Stimulated activated memory B cell treated with anti-CD40 and anti-IgM and Interleukin-4, amounts not matched to agents 10 μg/mL and 1 μg/mL and 100 μg/mL, for 72 hours (primary cell): ENCODE data around the gene HSPA12A.

ENCODE experiments used
- ATAC-seq: fragments of 150-1000 bp; cut with Tn5 transposase; 2 replicates; pipeline ENCODE4 v1.10.0; 2021
- H3K27ac Mint-ChIP-seq: one replicate; pipeline ENCODE4 v1.8.0; 2022; ENCODE audit warnings: mild to moderate bottlenecking, mixed read lengths
- H3K27me3 Mint-ChIP-seq: one replicate; pipeline ENCODE4 v1.8.0; 2022; ENCODE audit warnings: mixed read lengths
- H3K36me3 Mint-ChIP-seq: one replicate; pipeline ENCODE4 v1.8.0; 2022; ENCODE audit warnings: mixed read lengths
- H3K4me1 Mint-ChIP-seq: one replicate; pipeline ENCODE4 v1.8.0; 2022; ENCODE audit warnings: mixed read lengths
- H3K4me3 Mint-ChIP-seq: one replicate; pipeline ENCODE4 v1.8.0; 2022; ENCODE audit warnings: mild to moderate bottlenecking, moderate library complexity, mixed read lengths
- H3K9me3 Mint-ChIP-seq: one replicate; pipeline ENCODE4 v1.8.0; 2022; ENCODE audit warnings: mixed read lengths

The HSPA12A gene

DNA sequence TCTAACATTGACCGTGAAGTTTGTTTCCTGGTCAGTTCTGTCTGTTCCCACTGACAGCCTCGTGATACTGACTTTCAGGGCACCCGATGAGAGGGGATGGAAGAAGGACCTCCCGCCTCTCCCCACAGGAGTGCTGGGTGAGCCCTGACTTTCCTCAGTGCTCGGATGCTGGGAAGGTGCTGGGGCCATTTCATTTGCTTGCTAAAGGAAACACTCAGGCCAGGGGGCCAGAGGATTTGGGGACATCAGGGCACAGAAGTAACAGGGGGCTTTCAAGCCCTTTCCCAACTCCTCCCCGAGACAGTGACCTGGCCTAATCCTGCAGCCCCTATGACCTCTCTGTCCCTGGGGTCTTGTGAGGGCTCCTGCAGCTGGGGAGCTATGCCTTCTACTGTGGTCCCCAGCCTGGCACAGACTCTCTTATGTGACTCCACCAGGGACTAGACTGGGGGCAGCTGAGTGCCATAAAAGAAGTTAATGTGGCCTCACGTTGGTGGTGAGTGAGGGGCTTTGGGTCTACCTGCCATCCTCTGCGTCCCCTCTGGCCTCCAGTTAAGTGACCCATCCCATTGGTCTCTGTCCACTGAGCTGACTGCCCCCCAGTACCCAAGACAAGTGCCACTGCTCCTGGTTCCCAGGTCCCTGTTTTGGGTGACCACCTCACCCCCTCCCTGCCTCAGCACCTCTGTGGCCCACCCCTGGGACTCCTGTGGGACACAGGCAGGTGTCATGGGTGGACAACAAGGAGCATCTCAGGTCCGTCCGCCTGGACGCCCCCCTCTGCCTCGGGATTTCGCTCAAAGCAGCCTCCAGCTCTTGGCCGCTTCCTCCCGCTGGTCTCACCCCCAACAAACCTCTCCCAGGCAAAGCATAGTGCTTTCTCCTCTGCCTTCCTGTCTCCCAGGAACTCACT is 33.4 kb upstream of the HSPA12A start:
- H3K27ac Mint-ChIP-seq: no peak overlapping the region
- no peak overlapping the region for H3K4me3 Mint-ChIP-seq
- H3K9me3 Mint-ChIP-seq: no peaks in the 10 kb centered on the region
- H3K4me1 Mint-ChIP-seq: no peaks in the 10 kb centered on the region
- no peak for ATAC-seq
- H3K27me3 Mint-ChIP-seq: peaks cover 33% of the 10 kb centered on the region
- H3K36me3 Mint-ChIP-seq: no peaks in the 10 kb centered on the region

DNA sequence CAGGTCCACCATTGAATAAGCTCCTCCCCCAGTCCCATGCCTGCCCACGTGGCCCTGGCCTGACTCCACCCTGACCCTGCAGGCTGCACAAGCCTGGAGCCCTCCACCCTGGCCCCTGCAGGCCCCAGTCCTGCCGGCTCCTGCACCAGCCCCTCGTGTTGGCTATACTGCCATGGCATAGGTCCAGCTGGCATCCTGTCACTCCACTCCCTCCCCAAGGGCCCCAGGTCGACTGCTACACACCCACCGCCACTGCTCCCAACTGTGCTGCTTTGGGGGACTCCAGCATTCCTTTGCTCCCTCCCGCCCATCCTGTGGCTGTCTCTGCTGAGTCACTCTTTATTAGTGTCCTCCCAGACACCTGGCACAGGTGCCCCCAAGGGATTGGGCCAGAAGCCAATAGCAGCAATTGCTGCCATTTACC is 32.4 kb upstream of the HSPA12A start:
- Mint-ChIP-seq H3K9me3 (no peaks in the 10 kb centered on the region), H3K4me1 (no peaks in the 10 kb centered on the region), H3K27ac (no peak overlapping the region), H3K36me3 (no peaks in the 10 kb centered on the region), H3K4me3 (no peak overlapping the region), H3K27me3 (peaks cover 43% of the 10 kb centered on the region)
- peak; percentile 13 for ATAC-seq

DNA sequence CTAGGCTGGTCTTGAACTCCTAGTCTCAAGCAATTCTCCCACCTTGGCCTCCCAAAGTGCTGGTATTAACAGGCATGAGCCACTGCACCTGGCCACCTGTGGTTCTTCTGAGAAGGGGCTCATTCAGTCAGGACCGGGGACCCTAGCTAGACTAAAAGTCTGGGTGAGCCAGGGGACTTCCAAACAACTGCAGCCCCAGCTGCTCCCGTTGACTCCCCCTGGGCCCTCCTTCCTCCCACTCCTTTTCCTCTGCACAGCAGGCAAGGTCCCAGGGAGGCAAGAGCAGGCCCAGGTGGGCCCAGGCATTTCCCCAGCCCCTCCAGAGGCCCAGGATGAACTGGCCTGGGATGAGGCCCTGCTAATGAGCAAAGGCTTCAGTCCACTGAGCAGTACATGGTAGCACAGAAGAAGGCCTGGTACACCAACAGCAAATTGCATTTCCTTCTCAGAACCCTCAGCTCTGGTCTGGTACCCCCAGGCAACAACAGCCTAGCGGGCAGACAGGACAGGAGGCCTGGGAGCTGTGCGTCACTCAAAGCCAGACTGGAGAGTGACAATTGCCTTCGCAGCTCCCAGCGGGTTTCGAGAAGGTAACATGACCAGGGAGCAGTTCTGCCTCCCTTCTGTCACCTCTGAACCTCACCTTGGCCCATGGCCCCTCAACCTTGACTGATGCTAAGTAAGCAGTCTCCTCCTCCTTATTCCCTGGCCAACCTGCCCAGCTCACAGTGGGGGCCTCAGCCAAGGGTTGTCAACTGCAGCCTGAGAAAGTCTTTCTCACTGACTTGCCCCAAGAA is 30.7 kb upstream of the HSPA12A start:
- H3K9me3 Mint-ChIP-seq: no peaks in the 10 kb centered on the region
- no peak for ATAC-seq
- H3K36me3 Mint-ChIP-seq: no peaks in the 10 kb centered on the region
- no peaks in the 10 kb centered on the region for H3K4me1 Mint-ChIP-seq
- no peak overlapping the region for H3K27ac Mint-ChIP-seq
- H3K27me3 Mint-ChIP-seq: peaks cover 54% of the 10 kb centered on the region
- H3K4me3 Mint-ChIP-seq: no peak overlapping the region

DNA sequence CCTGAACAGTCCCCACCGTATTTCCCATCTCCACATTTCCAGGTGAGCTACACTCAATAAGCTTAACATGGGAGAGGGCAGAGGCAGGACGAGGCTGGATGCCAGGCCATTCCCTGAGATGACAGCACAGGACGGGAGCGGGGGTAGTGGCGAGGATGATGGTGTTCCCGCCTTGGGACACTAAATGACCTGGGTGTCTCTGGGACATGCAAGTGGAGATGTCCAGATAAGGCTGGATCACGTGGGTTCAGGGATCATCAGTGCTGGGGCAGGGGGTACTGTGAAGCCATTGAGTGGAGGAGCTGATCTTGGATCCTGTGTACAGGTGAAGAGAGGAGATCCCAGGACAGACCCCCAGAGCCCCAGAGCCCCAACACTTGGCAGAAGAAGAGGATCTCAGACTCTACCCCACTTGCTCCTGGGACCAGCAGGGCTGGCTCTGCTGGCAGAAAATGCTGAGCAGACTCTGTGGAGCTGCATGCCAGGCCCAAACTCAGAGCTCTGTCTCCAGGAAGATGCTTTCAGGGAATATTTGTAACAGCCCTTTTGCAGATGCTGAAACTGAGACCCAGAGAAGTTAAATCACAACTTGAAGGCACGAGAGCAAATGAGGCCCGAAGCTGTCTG is 29.7 kb upstream of the HSPA12A start:
- Mint-ChIP-seq H3K36me3 (no peaks in the 10 kb centered on the region), H3K4me1 (no peaks in the 10 kb centered on the region), H3K9me3 (no peaks in the 10 kb centered on the region), H3K27me3 (peaks cover 47% of the 10 kb centered on the region), H3K4me3 (no peak overlapping the region), H3K27ac (no peak overlapping the region)
- no peak for ATAC-seq

DNA sequence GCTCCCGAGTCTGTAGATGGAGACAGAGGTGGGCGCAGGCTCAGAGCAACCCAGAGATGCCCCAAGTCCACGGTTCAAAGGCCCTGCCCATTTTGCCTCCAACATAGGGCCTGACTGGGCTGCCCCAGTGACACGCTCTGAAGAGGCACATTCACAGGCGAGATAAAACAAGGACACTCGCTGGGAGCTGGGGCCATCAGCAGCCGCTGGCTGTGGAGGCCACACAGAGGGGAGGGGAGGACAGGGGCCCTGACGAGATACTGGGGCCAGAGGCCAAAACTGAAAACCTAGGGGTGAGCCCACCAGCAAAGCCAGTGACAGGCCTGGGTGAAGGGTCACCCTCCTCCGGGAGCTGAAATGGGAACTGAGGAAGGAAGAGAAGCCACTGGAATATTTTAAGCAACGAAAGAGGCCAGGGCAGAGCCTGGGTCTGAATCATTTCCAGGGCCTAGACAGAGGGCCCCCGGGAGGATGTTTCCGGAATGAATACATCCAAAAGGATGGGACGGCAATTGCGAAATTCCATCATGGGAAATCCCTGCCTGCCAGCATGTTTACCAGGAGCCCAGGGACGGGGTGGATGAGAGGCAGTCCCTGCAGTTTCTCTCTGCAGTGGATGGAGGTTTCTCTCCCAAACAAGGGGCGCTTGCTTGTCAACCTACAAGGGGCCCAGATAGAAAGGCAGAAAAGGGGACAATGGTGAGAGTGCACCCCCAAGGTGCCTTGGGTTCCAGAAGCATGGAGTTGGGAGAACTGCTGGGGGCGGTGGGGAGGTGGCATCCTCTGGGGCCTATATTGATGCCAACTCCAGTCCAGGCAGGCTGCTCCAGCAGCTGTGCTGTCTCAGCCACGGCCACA is 29.0 kb upstream of the HSPA12A start:
- Mint-ChIP-seq H3K9me3 (no peaks in the 10 kb centered on the region), H3K4me3 (no peak overlapping the region), H3K27ac (no peak overlapping the region), H3K36me3 (no peaks in the 10 kb centered on the region), H3K4me1 (no peaks in the 10 kb centered on the region), H3K27me3 (peaks cover 44% of the 10 kb centered on the region)
- ATAC-seq: no peak

DNA sequence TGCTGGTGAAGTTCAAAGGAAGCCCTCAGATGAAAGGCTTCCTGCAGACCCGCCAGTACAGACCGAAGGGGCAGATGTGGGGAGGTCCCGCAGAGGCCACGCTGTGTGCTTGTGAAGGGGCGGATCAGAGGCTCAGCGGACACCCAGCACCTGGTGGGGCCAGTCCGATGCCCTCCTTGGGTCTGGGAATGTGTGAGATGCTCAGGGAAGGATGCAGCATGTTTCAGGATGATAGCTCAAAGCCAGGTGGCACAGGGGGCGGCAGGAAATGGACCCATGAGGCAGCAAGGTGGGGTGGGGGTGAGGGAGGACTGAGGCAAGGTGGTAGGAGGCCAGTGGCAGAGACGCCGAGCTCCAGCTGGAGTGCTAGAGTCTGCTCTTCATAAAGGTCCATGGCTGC is 27.9 kb upstream of the HSPA12A start:
- Mint-ChIP-seq H3K27me3 (peaks cover 44% of the 10 kb centered on the region), H3K27ac (no peak overlapping the region), H3K4me3 (no peak overlapping the region), H3K4me1 (no peaks in the 10 kb centered on the region), H3K9me3 (no peaks in the 10 kb centered on the region), H3K36me3 (no peaks in the 10 kb centered on the region)
- ATAC-seq: no peak

DNA sequence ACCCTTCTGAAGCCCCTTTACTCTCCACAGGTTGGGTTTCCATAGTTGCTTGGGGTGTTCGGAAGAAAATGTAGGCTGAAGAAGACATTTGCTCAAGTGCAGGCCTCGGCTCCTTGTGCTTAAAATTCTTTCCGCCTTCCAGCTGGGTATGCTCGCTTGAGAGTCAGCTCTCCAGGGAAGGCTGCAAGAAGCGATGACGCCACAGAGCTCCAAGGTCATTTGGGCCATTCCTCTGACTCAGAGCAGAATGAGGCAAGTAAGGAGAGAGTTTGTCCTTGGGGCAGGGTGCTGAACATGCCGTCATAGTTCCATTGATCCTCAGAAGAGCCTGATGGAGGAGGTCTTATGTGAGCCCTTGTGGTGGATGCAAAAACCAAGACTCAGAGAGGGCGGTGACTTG is 27.4 kb upstream of the HSPA12A start:
- Mint-ChIP-seq H3K27me3 (peaks cover 39% of the 10 kb centered on the region), H3K4me3 (no peak overlapping the region), H3K27ac (no peak overlapping the region), H3K9me3 (peaks cover 2% of the 10 kb centered on the region), H3K4me1 (no peaks in the 10 kb centered on the region), H3K36me3 (no peaks in the 10 kb centered on the region)
- no peak for ATAC-seq

DNA sequence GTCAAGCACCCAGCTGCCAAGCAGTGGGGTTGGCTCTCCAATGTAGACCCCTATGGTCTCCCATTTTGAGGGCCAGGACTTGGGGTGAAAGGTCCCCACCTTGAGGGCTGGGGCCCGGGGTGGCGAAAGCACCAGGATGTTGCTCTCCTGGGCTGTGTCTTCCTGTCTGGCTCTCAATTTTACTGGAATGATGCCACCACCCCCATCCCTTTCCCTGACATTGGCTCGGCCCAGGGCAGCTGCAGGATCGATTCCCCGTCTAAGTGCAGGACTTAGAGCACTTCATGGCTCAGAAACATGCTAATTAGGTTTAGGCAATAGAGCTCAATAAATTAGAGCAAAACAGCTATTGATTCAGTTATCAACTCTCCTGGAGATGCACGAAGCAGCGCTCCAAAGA is 27.0 kb upstream of the HSPA12A start:
- no peak overlapping the region for H3K27ac Mint-ChIP-seq
- peaks cover 3% of the 10 kb centered on the region for H3K9me3 Mint-ChIP-seq
- no peaks in the 10 kb centered on the region for H3K36me3 Mint-ChIP-seq
- H3K27me3 Mint-ChIP-seq: peaks cover 35% of the 10 kb centered on the region
- H3K4me3 Mint-ChIP-seq: no peak overlapping the region
- H3K4me1 Mint-ChIP-seq: no peaks in the 10 kb centered on the region
- ATAC-seq: no peak

DNA sequence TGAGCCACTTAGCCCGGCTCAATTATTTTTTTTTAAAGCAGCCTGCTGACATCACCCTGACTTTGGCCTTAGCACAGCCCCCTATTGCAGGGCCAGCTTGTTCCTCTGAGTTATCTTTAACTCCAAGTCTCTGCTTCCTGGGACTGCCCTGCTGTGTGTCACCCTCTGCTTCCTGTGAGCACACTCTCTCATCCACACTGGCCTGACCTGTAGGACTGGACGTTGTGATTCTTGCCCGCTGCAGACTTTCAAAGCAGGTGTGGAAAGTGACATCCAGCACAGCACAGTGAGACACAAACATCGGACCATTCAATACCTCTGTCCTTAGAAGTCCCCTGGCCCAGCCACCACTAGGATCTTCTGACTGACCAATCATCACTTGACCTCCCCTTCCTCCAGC is 26.4 kb upstream of the HSPA12A start:
- H3K4me3 Mint-ChIP-seq: no peak overlapping the region
- peaks cover 3% of the 10 kb centered on the region for H3K9me3 Mint-ChIP-seq
- ATAC-seq: no peak
- no peaks in the 10 kb centered on the region for H3K4me1 Mint-ChIP-seq
- H3K27me3 Mint-ChIP-seq: peaks cover 35% of the 10 kb centered on the region
- no peak overlapping the region for H3K27ac Mint-ChIP-seq
- no peaks in the 10 kb centered on the region for H3K36me3 Mint-ChIP-seq

DNA sequence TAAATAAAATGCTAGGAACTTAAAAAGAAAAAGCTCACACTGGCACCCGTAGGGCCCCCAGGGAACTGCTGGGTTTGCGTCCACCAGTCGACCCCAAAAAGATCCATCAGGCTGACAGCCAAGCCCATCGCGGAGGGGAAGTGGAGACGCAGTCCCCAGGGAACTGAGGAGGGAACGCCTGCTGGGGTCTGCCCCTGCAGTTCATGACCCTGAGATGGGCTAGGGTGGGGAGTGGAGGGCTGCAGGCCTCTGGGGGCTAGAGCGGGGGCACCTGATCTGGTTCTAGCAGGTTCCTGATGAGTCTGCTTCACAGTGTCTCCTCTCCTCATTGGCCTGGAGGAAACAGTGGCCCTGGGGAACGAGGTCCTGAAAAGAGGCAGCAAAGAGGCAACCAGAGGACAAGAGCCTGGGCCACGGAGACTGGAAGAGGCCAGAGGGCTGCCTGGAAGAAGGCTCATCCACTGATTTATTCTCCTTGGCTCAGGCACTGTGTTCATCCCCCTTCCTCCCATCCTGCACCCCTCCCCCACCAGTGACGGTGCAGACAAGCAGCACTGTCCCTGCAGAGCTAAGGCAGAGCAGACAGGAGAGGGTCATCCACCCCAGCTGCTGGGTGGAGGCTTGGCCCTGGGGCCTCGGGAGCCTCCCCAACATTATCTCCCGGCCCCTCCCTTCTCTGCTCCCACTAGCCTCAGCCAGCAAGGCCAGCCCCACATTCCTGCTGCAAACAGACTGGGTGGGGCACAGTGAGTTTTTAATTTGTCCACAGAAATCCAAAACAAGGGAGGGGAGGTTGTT is 24.7 kb upstream of the HSPA12A start:
- Mint-ChIP-seq H3K4me1 (no peaks in the 10 kb centered on the region), H3K4me3 (no peak overlapping the region), H3K27me3 (peaks cover 52% of the 10 kb centered on the region), H3K27ac (no peak overlapping the region), H3K36me3 (no peaks in the 10 kb centered on the region), H3K9me3 (peaks cover 3% of the 10 kb centered on the region)
- no peak for ATAC-seq

DNA sequence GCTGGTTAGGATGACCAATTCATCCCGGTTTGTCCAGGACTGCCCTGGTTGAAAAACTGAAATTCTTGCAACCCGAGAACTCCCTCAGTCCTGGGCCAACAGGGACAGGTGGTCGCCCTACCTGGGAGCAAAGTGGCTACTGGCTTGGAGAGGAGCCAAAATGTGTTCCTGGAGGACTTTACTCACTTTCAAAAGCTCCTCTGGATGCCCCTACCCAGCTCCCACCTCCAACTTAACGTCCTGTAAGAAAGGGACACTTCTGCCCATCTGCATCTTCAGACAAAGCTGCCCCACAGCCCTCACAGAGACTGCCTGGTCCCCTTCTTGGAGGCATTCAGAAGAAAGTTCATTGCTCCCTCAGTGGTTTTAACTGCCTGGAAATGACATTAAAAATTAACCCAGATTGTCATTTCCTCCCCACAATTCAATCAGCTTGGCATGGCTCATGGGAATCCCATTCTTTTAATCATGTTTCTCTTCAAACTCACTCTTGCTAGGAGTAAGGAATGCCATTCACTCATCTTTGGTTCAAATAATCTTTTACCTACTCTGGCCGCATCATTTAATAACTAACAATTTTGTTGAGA is 24.0 kb upstream of the HSPA12A start:
- Mint-ChIP-seq H3K4me1 (no peaks in the 10 kb centered on the region), H3K27ac (no peak overlapping the region), H3K4me3 (no peak overlapping the region), H3K36me3 (no peaks in the 10 kb centered on the region), H3K9me3 (peaks cover 3% of the 10 kb centered on the region), H3K27me3 (peaks cover 53% of the 10 kb centered on the region)
- ATAC-seq: no peak

DNA sequence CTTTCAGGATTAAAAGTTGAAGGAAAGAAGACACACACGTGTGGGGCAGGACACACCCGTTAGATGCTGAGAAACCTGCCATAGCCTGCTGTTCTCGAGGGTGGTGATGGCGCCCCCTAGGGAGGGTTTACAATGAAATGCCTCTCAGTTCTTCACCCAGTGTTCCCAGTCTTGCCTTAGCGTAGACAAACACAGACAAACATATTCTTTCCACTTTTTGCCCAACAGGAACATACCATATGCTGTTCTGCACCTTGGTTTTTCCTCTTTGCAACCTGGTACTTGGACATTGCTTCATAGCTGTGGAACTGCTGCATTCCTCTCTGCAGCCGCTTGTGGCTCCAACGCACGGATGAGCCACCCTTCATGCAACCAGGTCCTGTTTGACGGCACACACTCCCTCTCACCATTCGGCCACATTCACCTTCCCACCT is 23.3 kb upstream of the HSPA12A start:
- H3K27ac Mint-ChIP-seq: no peak overlapping the region
- peaks cover 47% of the 10 kb centered on the region for H3K27me3 Mint-ChIP-seq
- ATAC-seq: no peak
- H3K36me3 Mint-ChIP-seq: no peaks in the 10 kb centered on the region
- no peak overlapping the region for H3K4me3 Mint-ChIP-seq
- peaks cover 3% of the 10 kb centered on the region for H3K9me3 Mint-ChIP-seq
- H3K4me1 Mint-ChIP-seq: no peaks in the 10 kb centered on the region

DNA sequence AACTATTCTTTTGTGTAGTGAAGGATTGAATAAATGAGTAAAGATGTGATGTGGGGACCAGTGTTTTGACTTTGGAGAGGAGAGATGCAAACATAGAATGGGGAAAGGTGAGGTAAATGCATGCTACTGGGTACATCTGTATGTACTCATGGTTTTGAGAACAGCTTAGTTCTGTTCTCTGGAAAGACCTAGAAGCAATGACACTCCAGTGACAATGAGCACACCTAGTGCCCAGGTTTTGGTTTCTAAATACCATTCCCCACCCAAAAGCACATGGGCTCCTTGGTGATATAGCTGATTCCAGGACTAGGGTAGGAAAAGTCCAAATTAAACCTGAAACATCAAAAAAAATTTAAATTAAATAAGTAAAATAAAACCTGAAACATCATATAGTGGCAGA is 22.6 kb upstream of the HSPA12A start:
- Mint-ChIP-seq H3K4me3 (no peak overlapping the region), H3K27ac (no peak overlapping the region), H3K9me3 (peaks cover 3% of the 10 kb centered on the region), H3K27me3 (peaks cover 40% of the 10 kb centered on the region), H3K36me3 (no peaks in the 10 kb centered on the region), H3K4me1 (no peaks in the 10 kb centered on the region)
- no peak for ATAC-seq

DNA sequence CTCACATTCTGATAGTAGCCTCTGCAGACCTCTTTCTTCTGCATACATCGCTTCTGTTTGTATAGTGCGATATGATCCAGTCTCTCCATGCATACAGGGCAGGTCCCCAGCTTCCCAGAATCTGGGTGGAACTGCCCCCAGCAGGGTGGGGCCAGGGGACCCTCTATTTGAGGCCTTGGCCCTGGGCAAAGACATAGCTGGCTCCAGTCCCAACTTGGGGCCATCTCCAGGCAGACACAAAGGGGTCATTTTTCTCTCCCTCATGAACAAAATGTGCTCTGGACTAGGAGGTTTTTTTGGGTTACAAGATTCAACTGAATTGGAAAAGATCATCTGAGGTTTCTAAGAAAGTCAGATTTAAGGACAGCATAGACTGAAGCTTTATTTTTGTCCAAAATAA is 21.1 kb upstream of the HSPA12A start:
- no peaks in the 10 kb centered on the region for H3K4me1 Mint-ChIP-seq
- peaks cover 3% of the 10 kb centered on the region for H3K9me3 Mint-ChIP-seq
- H3K36me3 Mint-ChIP-seq: no peaks in the 10 kb centered on the region
- ATAC-seq: no peak
- H3K27ac Mint-ChIP-seq: no peak overlapping the region
- peaks cover 27% of the 10 kb centered on the region for H3K27me3 Mint-ChIP-seq
- no peak overlapping the region for H3K4me3 Mint-ChIP-seq
